SK-N-SH treated with all-trans-retinoic acid at 6 μM for 48 hours (cell line): ENCODE measurements around the gene DDX42.

ENCODE experiments used
- ATAC-seq: fragments of 200-7000 bp; cut with Tn5 transposase; 3 replicates; pipeline ENCODE4 v1.9.1; 2020; ENCODE audit warnings: mild to moderate bottlenecking, moderate library complexity
- ARNTL ChIP-seq: fragments of 450-650 bp; formaldehyde crosslinking; IDR thresholded peaks from 2 replicates; pipeline ENCODE4 v1.5.0; 2020; ENCODE audit warnings: low read depth, mild to moderate bottlenecking, moderate library complexity, borderline replicate concordance
- BACH2 ChIP-seq: fragments of 250-450 bp; sonication (Bioruptor Pico); IDR thresholded peaks from 2 replicates; pipeline ENCODE4 v1.9.0; 2021; ENCODE audit warnings: mild to moderate bottlenecking, borderline replicate concordance
- CSDC2 ChIP-seq: fragments of 250-450 bp; sonication (Bioruptor Pico); IDR thresholded peaks from 2 replicates; pipeline ENCODE4 v1.5.0; 2020; ENCODE audit warnings: mild to moderate bottlenecking, moderate library complexity
- CSRNP3 ChIP-seq: fragments of 250-450 bp; sonication (Bioruptor Pico); IDR thresholded peaks from 2 replicates; pipeline ENCODE4 v1.5.1; 2021; ENCODE audit warnings: mild to moderate bottlenecking, moderate library complexity
- ESRRG ChIP-seq: fragments of 250-450 bp; sonication (Bioruptor Pico); IDR thresholded peaks from 2 replicates; pipeline ENCODE4 v1.6.1; 2021; ENCODE audit warnings: mild to moderate bottlenecking
- GLIS3 ChIP-seq: fragments of 250-450 bp; sonication (Bioruptor Pico); IDR thresholded peaks from 2 replicates; pipeline ENCODE4 v1.5.0; 2020; ENCODE audit warnings: mild to moderate bottlenecking, moderate library complexity
- ISL1 ChIP-seq: fragments of 250-450 bp; sonication (Bioruptor Pico); IDR thresholded peaks from 2 replicates; pipeline ENCODE4 v2.1.2; 2022; ENCODE audit warnings: mild to moderate bottlenecking, moderate library complexity
- PATZ1 ChIP-seq: fragments of 250-450 bp; sonication (Bioruptor Pico); IDR thresholded peaks from 2 replicates; pipeline ENCODE4 v1.8.0; 2020; ENCODE audit warnings: mild to moderate bottlenecking, moderate library complexity, borderline replicate concordance
- PPARA ChIP-seq: fragments of 250-450 bp; sonication (Bioruptor Pico); IDR thresholded peaks from 2 replicates; pipeline ENCODE4 v1.5.0; 2020; ENCODE audit warnings: mild to moderate bottlenecking, borderline replicate concordance
- RARB ChIP-seq: fragments of 250-450 bp; sonication (Bioruptor Pico); IDR thresholded peaks from 2 replicates; pipeline ENCODE4 v1.8.0; 2021; ENCODE audit warnings: mild to moderate bottlenecking, moderate library complexity
- SNAI2 ChIP-seq: fragments of 250-450 bp; sonication (Bioruptor Pico); IDR thresholded peaks from 2 replicates; pipeline ENCODE4 v1.5.0; 2020; ENCODE audit warnings: mild to moderate bottlenecking, moderate library complexity
- TCF4 ChIP-seq: fragments of 250-450 bp; sonication (Bioruptor Pico); IDR thresholded peaks from 2 replicates; pipeline ENCODE4 v1.8.0; 2021; ENCODE audit warnings: mild to moderate bottlenecking, moderate library complexity, borderline replicate concordance
- TOX ChIP-seq: fragments of 250-450 bp; sonication (Bioruptor Pico); IDR thresholded peaks from 2 replicates; pipeline ENCODE4 v1.8.0; 2021; ENCODE audit warnings: mild to moderate bottlenecking, moderate library complexity, borderline replicate concordance
- ZC3H10 ChIP-seq: fragments of 250-450 bp; sonication (Bioruptor Pico); IDR thresholded peaks from 2 replicates; pipeline ENCODE4 v1.5.1; 2021; ENCODE audit warnings: mild to moderate bottlenecking, moderate library complexity
- ZFP3 ChIP-seq: fragments of 250-450 bp; sonication (Bioruptor Pico); IDR thresholded peaks from 2 replicates; pipeline ENCODE4 v1.5.0; 2020; ENCODE audit warnings: mild to moderate bottlenecking, moderate library complexity
- ZFP30 ChIP-seq: fragments of 450-650 bp; formaldehyde crosslinking; IDR thresholded peaks from 2 replicates; pipeline ENCODE4 v1.5.0; 2022; ENCODE audit warnings: mild to moderate bottlenecking, moderate library complexity
- ZNF565 ChIP-seq: fragments of 450-650 bp; formaldehyde crosslinking; conservative IDR thresholded peaks from 2 replicates; pipeline ENCODE4 v1.5.0; 2020; ENCODE audit warnings: low read depth, mild to moderate bottlenecking, moderate library complexity
- ZNF70 ChIP-seq: fragments of 450-650 bp; formaldehyde crosslinking; IDR thresholded peaks from 2 replicates; pipeline ENCODE4 v1.5.0; 2020; ENCODE audit warnings: mild to moderate bottlenecking, moderate library complexity
- ZNF8 ChIP-seq: fragments of 450-650 bp; formaldehyde crosslinking; IDR thresholded peaks from 2 replicates; pipeline ENCODE4 v1.5.0; 2020; ENCODE audit warnings: mild to moderate bottlenecking, moderate library complexity
- TF ChIP-seq, protein P1 (sequence below): fragments of 250-450 bp; sonication (Bioruptor Pico); IDR thresholded peaks from 2 replicates; pipeline ENCODE4 v1.5.1; 2020; ENCODE audit warnings: low read depth, mild to moderate bottlenecking, moderate library complexity

Gene DDX42

DNA sequence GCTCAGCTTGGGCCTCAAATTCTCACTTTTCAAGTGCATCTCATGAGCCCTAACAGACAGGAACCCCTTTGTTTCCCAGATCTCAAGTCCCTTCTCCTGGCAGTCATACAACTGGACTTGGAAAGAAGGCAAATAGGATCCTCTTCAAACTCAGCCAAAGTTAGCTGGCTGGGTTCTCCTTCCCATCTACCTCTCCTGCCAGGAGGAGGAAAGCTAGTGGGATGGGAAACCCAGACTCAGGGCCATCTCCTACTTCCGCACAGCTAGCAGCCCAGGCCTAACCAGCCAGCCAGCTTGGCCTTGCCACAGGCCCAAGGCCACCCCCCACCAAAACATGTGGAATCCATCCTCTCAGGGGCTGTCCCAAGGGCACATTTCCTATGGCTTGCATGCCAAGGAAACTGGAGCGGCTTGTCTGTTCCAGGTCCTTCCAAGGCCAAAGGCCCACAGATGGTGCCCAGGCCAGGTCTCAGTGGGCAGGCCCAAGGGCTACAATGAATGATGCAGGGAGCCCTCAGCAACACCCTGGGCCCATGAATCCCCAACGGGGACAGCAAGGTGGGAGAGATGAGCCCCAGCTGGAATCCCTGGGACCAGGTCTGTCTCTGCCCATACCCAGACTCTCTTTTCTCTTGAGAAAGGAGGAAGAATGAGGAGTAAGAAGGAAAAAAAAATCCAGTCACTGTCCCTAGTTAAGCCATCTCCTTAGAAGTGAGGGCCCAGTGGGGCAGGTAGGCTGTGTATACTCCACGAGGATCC, 66.8 kb downstream of the DDX42 start:
- ATAC-seq: no peak
- TF ChIP-seq PATZ1: no peak
- TF ChIP-seq SNAI2 (CRISPR knock-in tag): no peak
- TF ChIP-seq BACH2 (CRISPR knock-in tag): no peak
- no peak for TF ChIP-seq PPARA
- no peak for TF ChIP-seq ZFP3 (CRISPR knock-in tag)
- no peak for TF ChIP-seq ESRRG (CRISPR knock-in tag)
- TF ChIP-seq ZNF8 (CRISPR knock-in tag): no peak
- TF ChIP-seq TOX (CRISPR knock-in tag): no peak
- TF ChIP-seq ARNTL (CRISPR knock-in tag): no peak
- no peak for TF ChIP-seq ZFP30
- TF ChIP-seq GLIS3 (CRISPR knock-in tag): no peak
- no peak for TF ChIP-seq RARB
- TF ChIP-seq, protein P1, sequence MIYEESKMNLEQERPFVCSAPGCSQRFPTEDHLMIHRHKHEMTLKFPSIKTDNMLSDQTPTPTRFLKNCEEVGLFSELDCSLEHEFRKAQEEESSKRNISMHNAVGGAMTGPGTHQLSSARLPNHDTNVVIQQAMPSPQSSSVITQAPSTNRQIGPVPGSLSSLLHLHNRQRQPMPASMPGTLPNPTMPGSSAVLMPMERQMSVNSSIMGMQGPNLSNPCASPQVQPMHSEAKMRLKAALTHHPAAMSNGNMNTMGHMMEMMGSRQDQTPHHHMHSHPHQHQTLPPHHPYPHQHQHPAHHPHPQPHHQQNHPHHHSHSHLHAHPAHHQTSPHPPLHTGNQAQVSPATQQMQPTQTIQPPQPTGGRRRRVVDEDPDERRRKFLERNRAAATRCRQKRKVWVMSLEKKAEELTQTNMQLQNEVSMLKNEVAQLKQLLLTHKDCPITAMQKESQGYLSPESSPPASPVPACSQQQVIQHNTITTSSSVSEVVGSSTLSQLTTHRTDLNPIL: no peak
- no peak for TF ChIP-seq ISL1 (CRISPR knock-in tag)
- no peak for TF ChIP-seq ZNF565 (CRISPR knock-in tag)
- TF ChIP-seq ZC3H10 (CRISPR knock-in tag): no peak
- no peak for TF ChIP-seq CSDC2 (CRISPR knock-in tag)

DNA sequence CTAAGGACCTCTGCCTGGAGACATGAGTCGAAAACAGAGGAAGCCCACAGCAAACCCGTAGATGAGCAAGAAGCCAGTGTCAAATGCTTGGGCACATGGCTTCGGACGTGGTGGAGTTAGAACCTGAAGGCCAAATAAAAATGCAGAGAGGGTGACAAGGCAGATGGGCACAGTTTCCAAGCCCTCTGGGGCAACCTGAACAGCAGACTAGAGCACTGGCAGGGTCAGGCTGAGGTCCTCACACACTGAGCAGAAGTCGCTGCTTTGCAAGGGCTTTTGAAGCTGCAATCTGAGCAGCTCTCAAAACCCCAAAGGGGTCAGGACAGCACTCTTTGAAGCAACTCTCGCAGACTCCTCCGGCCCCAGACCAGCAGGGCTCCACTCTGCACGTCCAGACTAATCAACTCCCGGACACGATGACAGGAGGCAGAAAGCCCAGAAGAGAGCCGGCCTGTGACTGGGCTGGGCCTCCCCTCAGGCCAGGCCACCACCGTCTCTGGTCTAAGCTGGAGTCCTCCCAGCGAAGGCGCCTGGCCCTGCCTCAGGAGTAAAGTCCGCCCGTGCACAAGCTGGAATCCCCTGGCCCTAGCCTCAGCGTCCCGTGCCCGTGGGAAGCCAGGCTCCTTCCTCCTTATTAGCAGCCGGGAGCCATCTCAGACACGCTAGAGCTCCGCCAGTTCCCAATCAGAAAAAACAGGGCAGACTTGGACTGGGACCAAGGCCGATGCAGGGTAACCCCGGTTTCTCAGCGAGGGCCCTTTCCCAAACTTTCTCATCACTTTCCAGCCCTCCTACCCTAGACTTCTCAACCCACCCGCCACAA, 67.6 kb downstream of the DDX42 start:
- ATAC-seq: peak; percentile 87
- 0 out of 2 replicates have a peak, but pooled peaks have one; percentile 36 for TF ChIP-seq GLIS3 (CRISPR knock-in tag)
- no peak for TF ChIP-seq CSRNP3
- TF ChIP-seq, protein P1: no peak
- TF ChIP-seq ZC3H10 (CRISPR knock-in tag): no peak
- peak; percentile 72 for TF ChIP-seq ZNF70
- peak; percentile 73; the same call in 1 of the 2 replicates for TF ChIP-seq TCF4 (CRISPR knock-in tag)

GRCh38 chr17:63842173-63842539, 68.2 kb downstream of the DDX42 start:
- peak; percentile 7 for ATAC-seq
- TF ChIP-seq ZNF70 (no peak), ARNTL (CRISPR knock-in tag) (no peak), CSRNP3 (no peak), PPARA (no peak), SNAI2 (CRISPR knock-in tag) (no peak), TCF4 (CRISPR knock-in tag) (no peak), ESRRG (CRISPR knock-in tag) (no peak), RARB (no peak)
- TF ChIP-seq, protein P1: no peak
- TF ChIP-seq, all 23 proteins: peak for 0
